ENCODE data around the gene AP3D1.

- TF ChIP-seq CTCF (IDR thresholded peaks at IDR 0.05 in 8 of 11, conservative IDR thresholded peaks at IDR 0.05 in 3 of 11) (no peak), POLR2A (IDR thresholded peaks at IDR 0.05) (no peak)
Measured at GRCh38 chr19:2144190-2144589, 7.2 kb downstream of the AP3D1 start.

Data from spleen (tissue), 7 donors.